Activated T-cell treated with anti-CD3 and anti-CD28 coated beads for 4 hours (primary cell): ENCODE measurements around the gene MARVELD3.
"Not testable (repeated sequence)": the region's sequence is repeated elsewhere in the genome, so short reads cannot be mapped to it uniquely, and the experiment has no call there.

Experiments
- DNase-seq: peaks from one replicate; pipeline ENCODE4 v3.0.0-alpha.2; 2020

The MARVELD3 gene

DNA sequence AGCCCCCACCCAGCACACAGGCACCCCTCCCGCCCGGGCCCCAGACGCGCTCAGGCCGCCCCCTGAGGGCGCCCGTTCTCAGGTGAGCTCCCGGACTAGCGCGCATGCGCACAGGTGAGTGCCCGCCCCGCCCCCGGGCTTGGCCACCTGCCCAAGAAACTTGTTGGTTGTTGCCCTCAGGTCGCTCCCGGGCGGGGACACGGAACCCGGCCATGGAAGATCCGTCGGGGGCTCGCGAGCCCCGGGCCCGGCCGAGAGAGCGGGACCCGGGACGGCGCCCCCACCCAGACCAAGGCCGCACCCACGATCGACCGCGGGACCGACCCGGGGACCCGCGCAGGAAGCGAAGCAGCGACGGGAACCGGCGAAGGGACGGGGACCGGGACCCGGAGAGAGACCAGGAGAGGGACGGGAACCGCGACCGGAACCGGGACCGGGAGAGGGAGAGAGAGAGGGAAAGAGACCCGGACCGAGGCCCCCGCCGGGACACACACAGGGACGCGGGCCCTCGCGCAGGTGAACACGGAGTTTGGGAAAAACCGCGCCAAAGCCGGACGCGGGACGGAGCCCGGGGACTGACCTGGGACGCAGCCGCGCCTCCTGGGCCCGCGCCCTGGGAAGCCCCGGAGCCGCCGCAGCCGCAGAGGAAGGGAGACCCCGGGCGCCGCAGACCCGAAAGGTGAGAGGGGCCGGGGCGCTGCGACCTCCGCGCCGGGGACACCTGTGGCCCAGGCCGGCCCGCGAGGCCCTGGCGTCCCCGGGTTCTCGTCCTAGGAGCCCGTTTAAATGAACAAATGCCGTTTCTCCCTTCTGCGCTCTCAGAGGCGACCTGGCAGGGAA, at the start of gene MARVELD3:
MARVELD3 (plus strand) TSS at position 167 of the 840 bp plus-strand sequence; CDS start at position 213, 46 bp downstream.
- DNase-seq = peak; percentile 14

DNA sequence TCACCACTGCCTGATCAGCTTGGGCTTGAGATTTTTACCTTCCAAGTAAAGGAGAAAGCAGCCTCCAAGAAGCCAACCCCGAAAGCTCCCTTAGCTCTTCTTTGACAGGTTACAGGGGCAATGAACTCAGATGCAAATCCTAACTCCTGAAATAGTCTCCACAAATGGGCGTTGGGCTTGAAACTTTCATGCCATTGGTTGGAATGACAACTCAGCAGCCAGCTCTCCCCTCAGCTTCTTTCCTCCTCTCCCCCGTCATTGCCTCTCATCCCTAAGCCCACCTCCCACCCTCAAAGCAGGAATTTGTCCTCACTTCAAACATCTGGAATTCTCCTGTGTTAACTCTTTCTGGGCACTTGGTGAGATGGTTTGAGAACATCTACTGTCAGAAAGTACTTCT, 49.0 kb upstream of the MARVELD3 start, which contains the start of gene TAT:
TAT (minus strand) TSS at position 122 of the 400 bp plus-strand sequence. CDS start 677 bp downstream, outside the sequence.
- DNase-seq = no peak

DNA sequence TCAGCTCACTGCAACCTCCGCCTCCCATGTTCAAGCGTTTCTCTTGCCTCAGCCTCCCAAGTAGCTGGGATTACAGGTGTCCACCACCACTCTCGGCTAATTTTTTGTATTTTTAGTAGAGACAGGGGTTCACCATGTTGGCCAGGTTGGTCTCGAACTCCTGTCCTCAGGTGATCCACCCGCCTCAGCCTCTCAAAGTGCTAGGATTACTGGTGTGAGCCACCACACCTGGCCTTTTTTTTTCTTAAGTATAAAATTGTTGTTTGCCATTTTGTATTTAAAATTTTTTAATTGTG, 43.5 kb upstream of the MARVELD3 start:
- DNase-seq = not testable (repeated sequence)

DNA sequence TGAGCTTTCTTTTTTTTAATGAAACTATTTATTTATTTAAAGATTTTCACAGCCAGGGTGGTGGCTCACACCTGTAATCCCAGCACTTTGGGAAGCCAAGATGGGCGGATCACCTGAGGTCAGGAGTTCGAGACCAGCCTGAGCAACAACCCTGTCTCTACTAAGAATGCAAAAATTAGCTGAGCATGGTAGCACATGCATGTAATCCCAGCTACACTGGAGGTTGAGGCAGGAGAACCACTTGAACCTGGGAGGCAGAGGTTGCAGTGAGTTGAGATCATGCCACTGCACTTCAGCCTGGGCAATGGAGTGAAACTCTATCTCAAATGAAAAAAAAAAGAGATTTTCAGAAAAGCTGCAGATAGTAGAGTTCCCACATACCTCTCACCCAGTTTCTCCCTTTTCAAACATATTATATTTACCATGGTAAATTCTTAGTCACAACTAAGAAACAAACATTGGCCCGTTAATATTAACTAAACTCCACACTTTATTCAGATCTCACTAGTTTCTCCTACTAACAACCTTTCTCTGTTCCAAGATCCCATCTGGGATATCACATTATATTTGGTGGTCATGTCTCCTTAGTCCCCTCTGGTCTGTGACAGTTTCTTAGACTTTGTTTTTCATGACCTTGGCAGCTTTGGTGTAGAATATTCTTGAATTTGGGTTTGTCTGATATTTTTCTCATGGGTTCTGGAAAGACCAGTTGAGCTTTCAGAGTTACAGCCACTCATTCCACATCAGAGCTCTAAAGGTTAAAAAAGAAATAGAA, 41.3 kb upstream of the MARVELD3 start:
- DNase-seq = no peak

DNA sequence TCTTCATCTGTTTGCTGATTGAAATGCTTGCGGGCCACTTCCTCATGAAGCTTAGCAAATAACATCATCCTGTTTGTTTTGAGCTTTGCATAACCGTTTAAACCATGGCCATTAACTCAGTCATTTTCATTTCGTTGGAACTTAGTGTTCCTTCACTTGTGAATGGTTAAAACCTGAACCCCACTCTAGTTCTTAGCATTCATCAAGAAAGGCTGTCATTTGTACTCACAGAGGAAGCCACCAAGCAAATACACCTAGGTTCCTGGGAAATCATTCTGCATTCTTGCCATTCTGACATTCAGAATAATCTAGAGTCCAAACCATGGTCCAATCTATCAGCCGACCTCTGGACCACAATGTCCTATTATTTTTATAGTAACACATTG, 40.7 kb upstream of the MARVELD3 start:
- no peak for DNase-seq

DNA sequence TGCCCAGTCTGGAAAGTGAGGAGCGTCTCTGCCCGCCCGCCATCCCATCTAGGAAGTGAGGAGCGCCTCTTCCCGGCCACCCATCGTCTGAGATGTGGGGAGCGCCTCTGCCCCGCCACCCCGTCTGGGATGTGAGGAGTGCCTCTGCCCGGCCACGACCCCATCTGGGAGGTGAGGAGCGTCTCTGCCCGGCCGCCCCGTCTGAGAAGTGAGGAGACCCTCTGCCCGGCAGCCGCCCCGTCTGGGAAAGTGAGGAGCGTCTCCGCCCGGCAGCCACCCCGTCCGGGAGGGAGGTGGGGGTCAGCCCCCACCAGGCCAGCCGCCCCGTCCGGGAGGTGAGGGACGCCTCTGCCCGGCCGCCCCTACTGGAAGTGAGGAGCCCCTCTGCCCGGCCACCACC, 36.6 kb upstream of the MARVELD3 start:
- DNase-seq = not testable (repeated sequence)

- DNase-seq = not testable (repeated sequence)
These were observed 35.9 kb upstream of the MARVELD3 start for GRCh38 chr16:71590071-71590470.

DNA sequence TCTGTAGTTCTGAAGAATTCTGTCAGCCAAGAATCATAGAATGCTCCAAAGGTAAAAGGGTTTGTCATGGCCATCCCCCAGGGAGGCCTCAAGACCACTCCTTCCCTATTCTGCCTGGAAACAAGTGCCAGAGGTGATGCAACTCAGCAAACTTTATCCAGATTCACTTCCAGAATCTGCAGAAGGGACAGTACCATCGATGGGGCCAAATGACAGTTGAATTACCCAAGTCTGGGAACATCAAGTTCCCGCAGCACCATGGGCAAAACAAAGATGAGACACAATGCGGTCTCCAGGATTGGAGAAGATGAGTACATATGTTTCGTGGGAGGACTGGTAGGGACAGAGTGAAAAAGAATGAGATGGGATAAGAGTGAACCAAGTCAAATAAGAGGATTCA, 35.4 kb upstream of the MARVELD3 start:
- DNase-seq = no peak

DNA sequence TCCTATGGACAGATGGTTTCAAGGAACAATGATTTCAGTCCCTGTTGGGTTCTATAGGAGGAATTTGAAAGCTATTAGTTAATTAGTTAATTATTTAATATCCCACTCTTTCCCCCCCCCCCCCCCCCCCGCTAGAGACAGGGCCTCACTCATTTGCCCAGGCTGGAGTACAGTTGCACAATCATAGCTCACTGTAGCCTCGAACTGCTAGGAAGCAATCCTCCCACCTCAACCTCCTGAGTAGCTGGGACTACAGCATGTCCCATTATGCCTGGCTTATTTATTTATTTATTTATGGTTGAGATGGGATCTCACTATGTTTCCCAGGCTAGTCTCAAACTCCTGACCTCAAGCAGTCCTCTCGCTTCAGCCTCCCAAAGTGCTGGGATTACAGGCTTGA, 34.1 kb upstream of the MARVELD3 start:
- no peak for DNase-seq

- DNase-seq = no peak
These were observed 32.7 kb upstream of the MARVELD3 start for GRCh38 chr16:71593048-71593999.

- no peak for DNase-seq
These were observed 31.9 kb upstream of the MARVELD3 start for GRCh38 chr16:71594000-71594646.

DNA sequence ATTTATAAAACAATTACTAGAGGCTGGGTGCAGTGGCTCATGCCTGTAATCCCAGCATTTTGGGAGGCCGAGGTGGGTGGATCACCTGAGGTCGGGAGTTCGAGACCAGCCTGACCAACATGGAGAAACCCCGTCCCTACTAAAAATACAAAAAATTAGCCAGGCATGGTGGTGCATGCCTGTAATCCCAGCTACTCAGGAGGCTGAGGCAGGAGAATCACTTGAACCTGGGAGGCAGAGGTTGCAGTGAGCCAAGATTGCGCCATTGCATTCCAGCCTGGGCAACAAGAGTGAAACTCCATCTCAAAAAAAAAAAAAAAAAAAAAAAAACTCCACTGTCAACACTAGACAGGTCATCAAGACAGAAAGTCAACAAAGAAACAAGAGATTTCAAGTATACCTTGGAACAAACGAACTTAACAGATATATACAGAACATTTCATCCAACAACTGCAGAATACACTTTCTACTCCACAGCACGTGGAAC, 30.6 kb upstream of the MARVELD3 start:
- DNase-seq = not testable (repeated sequence)

DNA sequence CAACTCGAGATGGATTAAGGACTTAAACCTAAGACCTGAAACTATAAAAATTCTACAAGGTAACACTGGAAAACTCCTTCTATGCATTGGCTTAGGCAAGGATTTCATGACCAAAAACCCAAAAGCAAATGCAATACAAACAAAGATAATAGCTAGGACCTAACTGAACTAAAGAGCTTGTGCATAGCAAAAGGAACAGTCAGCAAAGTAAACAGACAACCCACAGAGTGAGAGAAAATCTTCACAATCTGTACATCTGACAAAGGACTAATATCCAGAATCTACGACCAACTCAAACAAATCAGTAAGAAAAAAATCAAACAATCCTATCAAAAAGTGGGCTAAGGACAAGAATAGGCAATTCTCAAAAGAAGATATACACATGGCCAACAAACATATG, 27.6 kb upstream of the MARVELD3 start:
- DNase-seq = not testable (repeated sequence)

GRCh38 chr16:71600822-71601221, 25.2 kb upstream of the MARVELD3 start:
- DNase-seq = no peak

- DNase-seq = no peak
These were observed 16.9 kb upstream of the MARVELD3 start for GRCh38 chr16:71609066-71609465.

- no peak for DNase-seq
These were observed 15.5 kb upstream of the MARVELD3 start for GRCh38 chr16:71610447-71610846.

- peak; percentile 68 for DNase-seq
These were observed 14.8 kb upstream of the MARVELD3 start for GRCh38 chr16:71610936-71611871.

DNA sequence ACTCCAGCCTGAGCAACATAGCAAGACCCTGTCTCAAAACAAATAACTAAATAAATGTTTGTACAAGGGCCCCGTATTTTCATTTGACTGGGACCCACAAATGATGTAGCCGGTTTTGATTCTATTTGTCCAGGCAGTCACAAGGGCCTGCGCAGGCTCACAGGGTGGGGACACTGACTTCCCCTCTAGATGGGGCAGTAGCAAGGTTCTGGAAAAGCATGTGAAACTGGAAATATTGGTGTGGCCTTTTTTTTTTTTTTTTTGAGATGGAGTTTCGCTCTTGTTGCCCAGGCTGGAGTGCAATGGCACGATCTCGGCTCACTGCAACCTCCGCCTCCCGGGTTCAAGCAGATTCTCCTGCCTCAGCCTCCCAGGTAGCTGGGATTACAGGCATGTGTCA, 11.0 kb upstream of the MARVELD3 start:
- not testable (repeated sequence) for DNase-seq

DNA sequence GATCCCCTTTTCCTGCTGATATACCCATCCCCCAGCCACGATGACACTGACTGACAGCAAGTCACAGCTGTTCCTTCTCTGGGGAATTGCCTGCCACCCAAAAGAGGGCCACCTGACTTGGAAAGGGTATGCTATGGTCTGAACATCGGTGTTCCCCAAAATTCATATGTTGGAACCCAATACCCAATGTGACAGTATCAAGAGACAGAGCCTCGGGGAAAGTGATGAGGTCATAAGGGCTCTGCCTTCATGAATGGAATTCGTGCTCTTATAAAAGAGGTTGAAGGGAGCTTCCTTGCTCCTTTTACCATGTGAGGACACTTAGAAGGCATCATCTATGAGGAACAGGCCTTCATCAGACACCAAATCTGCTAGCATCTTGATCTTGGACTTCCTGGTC, 7.6 kb upstream of the MARVELD3 start:
- no peak for DNase-seq

- DNase-seq = no peak
These were observed 3.9 kb upstream of the MARVELD3 start for GRCh38 chr16:71622088-71622487.

- DNase-seq = no peak
These were observed 2.4 kb upstream of the MARVELD3 start for GRCh38 chr16:71623597-71623996.
